GM11168 (cell line): ENCODE data around the gene SMIM36.
"Not testable (repeated sequence)": the region's sequence is repeated elsewhere in the genome, so short reads cannot be mapped to it uniquely, and the experiment has no call there.

ENCODE experiments used
- in situ Hi-C: fragments of 300-500 bp; cut with MboI; formaldehyde crosslinking; loops from one replicate; pipeline ENCODE4 v1.12.0; 2022; ENCODE audit warnings: low sequenced_read_pairs; ENCODE audit not compliant: unreplicated experiment

Gene SMIM36

DNA sequence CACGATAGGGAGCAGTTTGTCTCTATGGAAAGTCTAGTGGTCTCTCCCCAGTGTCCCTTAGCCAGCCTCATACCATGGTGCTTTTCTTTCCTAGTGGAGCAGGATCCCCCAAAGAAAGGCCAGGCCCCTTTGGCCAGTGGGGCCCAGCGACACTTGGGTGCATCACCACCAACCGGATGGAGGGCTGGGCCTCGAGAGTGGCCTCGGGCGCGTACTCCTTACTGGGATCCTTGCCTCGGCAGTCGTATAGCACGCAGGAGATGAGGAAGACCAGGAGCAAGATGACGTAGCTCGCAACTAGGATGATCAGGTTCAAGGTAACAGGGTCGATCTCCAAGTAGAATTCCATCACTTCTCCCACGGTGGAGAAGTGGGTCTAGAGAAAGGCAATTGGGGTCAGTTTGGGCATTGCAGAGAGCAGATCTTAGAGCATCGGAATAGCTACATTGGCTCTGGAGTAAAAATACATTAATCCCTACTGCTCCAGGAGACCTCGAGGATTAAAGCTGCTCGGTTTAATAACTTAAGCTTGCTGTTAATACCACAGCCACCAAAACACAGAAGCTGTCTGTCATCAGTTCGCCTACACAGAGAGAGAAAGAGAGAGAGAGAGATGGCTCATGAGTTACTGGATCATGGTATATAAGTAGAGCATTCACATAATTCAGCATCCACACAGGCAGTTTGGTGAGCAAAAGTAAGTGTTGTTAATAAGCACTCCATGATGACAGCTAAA, at the start of gene SMIM36:
SMIM36 (minus strand) TSS at position 467 of the 736 bp plus-strand sequence.
- in situ Hi-C loops = loop anchor here (10.0 kb wide), 1 partner anchor 156 kb away; no protein-coding TSS in a partner anchor

DNA sequence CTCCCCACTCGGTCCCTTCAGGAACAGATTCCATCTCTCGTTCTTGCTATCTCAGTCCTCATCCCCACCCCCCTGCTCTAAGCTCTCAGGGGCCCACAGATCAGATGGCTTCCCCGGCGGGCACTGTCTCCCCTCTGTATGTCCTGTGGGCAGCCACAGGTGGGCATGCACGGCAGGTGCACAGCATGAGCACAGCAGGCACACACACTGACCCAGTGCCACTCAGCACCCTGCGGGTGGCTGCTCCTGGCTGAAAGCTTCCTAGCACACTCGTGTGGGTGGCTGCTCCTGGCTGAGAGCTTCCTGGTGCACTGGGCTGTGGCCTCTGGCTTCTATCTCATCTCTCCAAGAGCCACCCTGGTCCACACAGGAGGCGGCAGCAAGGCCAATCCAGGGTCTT, 44.5 kb upstream of the SMIM36 start:
- in situ Hi-C loops = no loop called here

DNA sequence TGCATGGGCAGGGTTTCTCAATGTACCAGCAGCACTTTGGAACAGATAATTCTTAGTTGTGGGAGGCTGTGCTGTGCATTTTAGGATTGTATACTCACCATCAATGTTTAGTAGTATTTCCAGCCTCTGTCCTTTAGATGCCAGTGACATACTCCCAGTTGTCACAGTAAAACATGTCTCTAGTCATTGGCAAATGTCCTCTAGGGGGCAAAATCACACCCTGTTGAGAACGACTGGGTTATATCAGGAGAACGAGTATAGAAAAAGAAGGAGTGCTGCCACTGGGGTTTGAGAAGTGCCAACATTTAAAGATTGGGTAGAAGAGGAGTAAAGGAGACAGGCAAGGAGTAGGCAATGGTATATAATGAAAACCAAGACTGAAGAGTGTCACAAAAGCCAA, 37.9 kb upstream of the SMIM36 start:
- in situ Hi-C loops = loop anchor here (25.0 kb wide), 1 partner anchor 163 kb away; the partner anchor contains the start of gene TMEM100

- in situ Hi-C loops = loop anchor here (25.0 kb wide), 1 partner anchor 165 kb away; the partner anchor contains the start of gene TMEM100
Observed at GRCh38 chr17:55546991-55547664, 35.9 kb upstream of the SMIM36 start.

DNA sequence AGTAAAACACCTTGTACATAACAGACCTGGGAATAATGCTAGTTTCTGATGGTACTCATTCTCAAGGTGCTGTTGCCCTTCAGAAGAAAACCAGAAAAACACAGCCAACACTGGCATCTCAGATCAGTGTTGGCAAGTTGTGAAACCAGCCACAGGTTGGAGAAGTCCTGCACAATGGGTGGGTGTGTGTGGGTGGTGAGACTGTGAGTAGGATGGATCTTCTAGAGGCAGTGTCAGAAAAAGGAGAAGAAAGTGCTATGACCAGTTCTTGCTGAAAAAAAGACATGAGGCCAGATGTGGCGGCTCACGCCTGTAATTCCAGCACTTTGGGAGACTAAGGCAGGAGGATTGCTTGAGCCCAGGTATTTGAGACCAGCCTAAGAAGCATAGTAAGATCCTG, 35.2 kb upstream of the SMIM36 start:
- in situ Hi-C loops = loop anchor here (25.0 kb wide), 1 partner anchor 166 kb away; the partner anchor contains the start of gene TMEM100

- in situ Hi-C loops = loop anchor here (25.0 kb wide), 1 partner anchor 166 kb away; the partner anchor contains the start of gene TMEM100
Observed at GRCh38 chr17:55545806-55546205, 34.6 kb upstream of the SMIM36 start.

DNA sequence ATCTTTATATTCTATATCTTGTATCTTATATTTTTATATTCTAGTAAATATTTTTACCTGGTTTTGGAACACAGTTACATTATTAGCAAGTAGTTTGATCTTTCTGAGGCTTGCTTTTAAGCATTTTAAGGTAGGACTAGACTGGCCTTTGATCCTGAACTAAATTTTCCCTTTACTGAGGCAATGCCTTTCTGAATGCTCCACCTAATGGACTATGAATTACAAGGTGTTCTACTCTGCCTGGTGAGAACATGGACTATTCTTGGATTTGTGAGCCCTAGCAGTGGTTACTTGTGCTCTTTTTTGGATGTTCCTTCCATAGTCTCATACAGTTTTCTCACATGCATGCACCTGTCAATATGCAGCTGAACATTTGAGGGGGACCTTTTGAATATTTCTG, 32.5 kb upstream of the SMIM36 start:
- in situ Hi-C loops = loop anchor here (25.0 kb wide), 1 partner anchor 169 kb away; the partner anchor contains the start of gene TMEM100

GRCh38 chr17:55540414-55541091, 29.3 kb upstream of the SMIM36 start:
- in situ Hi-C loops = loop anchor here (25.0 kb wide), 1 partner anchor 172 kb away; the partner anchor contains the start of gene TMEM100

GRCh38 chr17:55536205-55536604, 25.0 kb upstream of the SMIM36 start:
- in situ Hi-C loops = loop anchor here (5.0 to 25.0 kb wide), 2 partner anchors 46 to 176 kb away; partner anchors contain the start of gene TMEM100

GRCh38 chr17:55533608-55534007, 22.4 kb upstream of the SMIM36 start:
- in situ Hi-C loops = loop anchor here (25.0 kb wide), 1 partner anchor 179 kb away; the partner anchor contains the start of gene TMEM100

GRCh38 chr17:55532670-55533069, 21.4 kb upstream of the SMIM36 start:
- in situ Hi-C loops = loop anchor here (25.0 kb wide), 1 partner anchor 180 kb away; the partner anchor contains the start of gene TMEM100

DNA sequence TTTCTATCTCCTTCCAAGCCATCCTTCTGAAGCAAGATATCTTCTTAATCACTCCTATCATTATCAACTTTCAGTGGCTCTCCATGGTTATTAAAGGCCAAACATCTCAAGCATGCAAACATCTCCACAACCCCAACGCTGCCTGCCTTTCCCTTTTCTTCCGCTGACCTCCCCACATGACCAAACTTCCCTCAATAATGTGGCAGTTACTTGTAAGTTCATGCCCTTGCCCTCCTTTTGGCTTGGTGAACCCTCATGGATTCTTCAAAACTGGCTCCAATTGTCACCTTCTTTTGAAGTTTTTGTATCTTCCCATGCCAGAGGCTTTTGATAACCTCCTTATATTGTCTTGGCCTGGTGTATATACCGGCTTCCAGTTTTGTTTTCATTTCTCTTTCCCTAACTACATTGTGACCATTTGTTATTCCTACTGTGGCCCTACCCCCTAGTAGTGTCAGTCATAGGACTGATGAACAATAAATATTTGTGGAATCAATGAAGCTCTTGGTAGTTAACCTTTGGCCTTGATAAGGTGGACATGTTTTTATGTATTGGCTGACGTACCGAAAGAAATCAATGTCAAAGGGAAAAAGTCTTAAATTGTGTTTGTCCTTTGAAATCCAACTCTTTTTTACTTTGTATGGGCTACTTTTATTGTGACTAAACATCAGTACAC, 19.9 kb upstream of the SMIM36 start:
- in situ Hi-C loops = loop anchor here (25.0 kb wide), 1 partner anchor 181 kb away; the partner anchor contains the start of gene TMEM100

- in situ Hi-C loops = loop anchor here (25.0 kb wide), 1 partner anchor 182 kb away; the partner anchor contains the start of gene TMEM100
Observed at GRCh38 chr17:55530064-55530463, 18.8 kb upstream of the SMIM36 start.

- in situ Hi-C loops = loop anchor here (5.0 to 25.0 kb wide), 2 partner anchors 75 to 185 kb away; partner anchors contain the start of gene TMEM100
Observed at GRCh38 chr17:55527540-55528118, 16.4 kb upstream of the SMIM36 start.

DNA sequence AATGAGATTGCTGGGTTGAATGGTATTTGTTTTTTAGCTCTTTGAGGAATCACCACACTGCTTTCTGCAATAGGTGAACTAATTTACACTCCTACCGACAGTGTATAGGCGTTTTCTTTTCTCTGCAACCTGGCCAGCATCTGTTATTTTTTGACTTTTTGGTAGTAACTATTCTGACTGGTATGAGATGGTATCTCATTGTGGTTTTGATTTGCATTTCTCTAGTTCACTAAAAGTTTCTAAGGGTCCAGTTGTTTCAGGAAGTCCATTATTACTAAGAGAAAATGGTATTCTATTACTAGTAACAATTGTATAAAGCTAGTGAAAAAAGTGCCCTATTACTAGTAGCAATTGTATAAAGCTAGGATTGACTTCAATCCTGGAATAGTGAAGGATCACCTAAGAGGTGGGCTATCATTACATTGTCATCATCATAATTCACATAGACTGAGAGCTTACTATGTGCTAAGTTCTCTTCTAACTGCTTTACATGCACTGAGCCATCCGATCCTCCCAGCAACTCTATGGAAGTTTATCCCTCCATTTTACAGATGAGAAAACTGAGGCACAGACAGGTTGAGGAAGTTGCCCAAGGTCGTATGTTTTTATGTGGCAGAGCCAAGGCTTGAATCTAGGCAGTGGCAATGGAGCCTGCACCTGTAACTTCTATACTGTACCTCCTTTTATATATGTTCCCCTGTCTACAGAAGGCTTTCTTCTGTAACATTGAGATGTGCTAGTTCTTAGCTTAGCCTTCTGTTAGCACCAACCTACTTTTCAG, 13.4 kb upstream of the SMIM36 start:
- in situ Hi-C loops = loop anchor here (5.0 to 25.0 kb wide), 2 partner anchors 78 to 188 kb away; partner anchors contain the start of gene TMEM100

DNA sequence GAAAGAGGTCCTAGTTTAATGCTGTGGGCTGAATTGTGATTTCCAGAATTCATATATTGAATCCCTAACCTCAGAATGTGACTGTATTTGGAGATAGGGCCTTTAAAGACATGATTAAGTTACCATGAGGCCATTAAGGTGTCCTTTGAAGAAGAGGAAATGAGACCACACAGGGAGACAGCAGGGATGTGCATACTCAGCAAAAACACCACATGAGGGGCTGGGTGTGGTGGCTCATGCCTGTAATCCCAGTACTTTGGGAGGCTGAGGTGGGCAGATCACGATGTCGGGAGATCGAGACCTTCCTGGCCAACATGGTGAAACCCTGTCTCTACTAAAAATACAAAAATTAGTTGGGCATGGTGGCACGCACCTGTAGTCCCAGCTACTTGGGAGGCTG, 11.8 kb upstream of the SMIM36 start:
- in situ Hi-C loops = not testable (repeated sequence)

DNA sequence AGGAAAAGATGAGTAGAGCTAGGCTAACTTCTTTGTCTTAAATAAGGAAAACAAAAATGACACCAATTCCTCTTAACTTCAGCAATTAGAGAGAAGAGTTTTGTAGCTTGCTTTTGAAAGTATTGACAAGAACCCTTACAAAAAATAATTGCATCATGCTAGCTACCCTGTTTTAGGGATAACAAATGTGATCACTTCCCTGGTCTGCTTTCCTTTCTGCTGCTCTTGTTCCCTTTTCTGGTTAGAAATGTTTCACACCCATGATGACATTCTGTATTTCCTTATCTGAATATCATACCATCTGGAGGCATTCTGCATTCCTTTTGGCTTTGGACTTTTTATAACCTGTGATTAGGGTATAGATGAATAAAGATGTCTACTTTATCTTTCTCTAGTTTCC, 9.9 kb upstream of the SMIM36 start:
- in situ Hi-C loops = no loop called here

- in situ Hi-C loops = no loop called here
Observed at GRCh38 chr17:55520402-55520801, 9.2 kb upstream of the SMIM36 start.
